Esophagus squamous epithelium (tissue), 5 donors: ENCODE measurements around the gene ALS2. TPM values are rescaled to one million over a fixed set of nuclear protein-coding genes. Genes with fewer than 3 reads are reported as not detected.

ENCODE experiments used
- DNase-seq: peaks from one replicate; lab custom pipeline; 2025; lab: John Stamatoyannopoulos, UW
- H3K27ac ChIP-seq, 4 donors: fragments of 200-600 bp; sonication (generic); one replicate each; pipeline ENCODE4 v1.5.1; 2016 to 2019; ENCODE audit warnings: mild to moderate bottlenecking in 1 of 4
- H3K27me3 ChIP-seq, 4 donors: fragments of 200-600 bp; sonication (generic); 1 replicate in 3 of 4; 2 replicates in 1 of 4; pipeline versions ENCODE4 v1.5.1 to v1.6.0; 2017 to 2021; ENCODE audit warnings: antibody characterized with exemption in 1 of 4
- H3K36me3 ChIP-seq, 3 donors: fragments of 200-600 bp; sonication (generic); one replicate each; pipeline ENCODE4 v1.5.1; 2016 to 2019
- H3K4me1 ChIP-seq, 3 donors: fragments of 200-600 bp; sonication (generic); one replicate each; pipeline ENCODE4 v1.5.1; 2017 to 2019
- H3K4me3 ChIP-seq, 4 donors: fragments of 200-600 bp; sonication (generic); 1 replicate in 3 of 4; 2 replicates in 1 of 4; pipeline ENCODE4 v1.5.1; 2016 to 2019; ENCODE audit warnings: mild to moderate bottlenecking in 2 of 4, moderate library complexity in 1 of 4
- H3K9me3 ChIP-seq, 3 donors: fragments of 200-600 bp; sonication (generic); one replicate each; pipeline ENCODE4 v1.5.1; 2016 to 2019
- POLR2A ChIP-seq, 4 donors: fragments of 450-650 bp; IDR thresholded peaks; one replicate each; pipeline ENCODE4 v1.6.1; 2017; ENCODE audit warnings: antibody characterized with exemption in 4 of 4, mild to moderate bottlenecking in 4 of 4, moderate library complexity in 3 of 4
- WGBS, 2 donors: methylation state at CpG; one replicate each; pipeline ENCODE4 v1.1.5; 2018; 5-methylcytosine and 5-hydroxymethylcytosine counted together
- intact Hi-C: fragments of 100-400 bp; cut with DNase I; formaldehyde crosslinking; loops from one replicate; pipeline ENCODE4 v1.15.0; 2022
- total RNA-seq, 4 donors: library from RNA; depleted of rRNA; stranded (reverse); fragments of >200 nt; gene quantifications; one replicate each; pipeline ENCODE4 v1.1.0, GENCODE V29; 2016
- TF ChIP-seq, protein P1 (sequence below), 6 experiments: fragments of 450-650 bp in 4 of 6; fragments of 200-600 bp in 2 of 6; sonication (generic) in 2 of 6; IDR thresholded peaks; one replicate each; pipeline ENCODE4 v1.5.1; 2016 to 2019; ENCODE audit warnings: antibody characterized with exemption in 6 of 6, mild to moderate bottlenecking in 4 of 6, moderate library complexity in 4 of 6
- donor health status: DM: yes; HTN: yes; CAD: no.

The ALS2 gene
- total RNA-seq, 4 donors from 2014 or later, result 7.0 to 15.1 (median 8.5) TPM

DNA sequence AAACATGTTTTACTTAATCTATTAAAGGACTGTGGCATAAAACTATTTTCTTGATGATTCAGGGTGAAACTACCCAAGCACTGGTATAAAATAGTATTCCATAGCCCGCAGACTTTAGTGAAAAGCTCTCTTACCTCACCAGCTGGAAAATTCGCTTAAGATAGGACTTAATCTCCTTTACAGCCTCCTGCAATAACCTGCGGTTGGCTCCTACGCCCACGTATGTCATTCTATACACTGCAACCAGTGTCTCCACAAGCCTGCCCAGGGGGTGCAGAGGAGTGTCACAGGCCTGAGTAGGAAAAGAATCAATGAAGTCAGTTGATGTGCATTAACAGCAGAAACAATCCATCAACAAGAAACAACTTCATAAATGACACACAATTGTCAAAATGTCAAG is 71.0 kb downstream of the ALS2 start:
- Histone ChIP-seq H3K4me1 (no peaks in the 10 kb centered on the region), H3K9me3 (no peaks in the 10 kb centered on the region), H3K36me3 (peaks cover 5 to 95% (median 6%) of the 10 kb centered on the region in 3 donors), H3K4me3 (no peak overlapping the region), H3K27me3 (no peaks in the 10 kb centered on the region), H3K27ac (no peak overlapping the region)
- no peak for TF ChIP-seq POLR2A (IDR thresholded peaks at IDR 0.05)
- TF ChIP-seq, protein P1, sequence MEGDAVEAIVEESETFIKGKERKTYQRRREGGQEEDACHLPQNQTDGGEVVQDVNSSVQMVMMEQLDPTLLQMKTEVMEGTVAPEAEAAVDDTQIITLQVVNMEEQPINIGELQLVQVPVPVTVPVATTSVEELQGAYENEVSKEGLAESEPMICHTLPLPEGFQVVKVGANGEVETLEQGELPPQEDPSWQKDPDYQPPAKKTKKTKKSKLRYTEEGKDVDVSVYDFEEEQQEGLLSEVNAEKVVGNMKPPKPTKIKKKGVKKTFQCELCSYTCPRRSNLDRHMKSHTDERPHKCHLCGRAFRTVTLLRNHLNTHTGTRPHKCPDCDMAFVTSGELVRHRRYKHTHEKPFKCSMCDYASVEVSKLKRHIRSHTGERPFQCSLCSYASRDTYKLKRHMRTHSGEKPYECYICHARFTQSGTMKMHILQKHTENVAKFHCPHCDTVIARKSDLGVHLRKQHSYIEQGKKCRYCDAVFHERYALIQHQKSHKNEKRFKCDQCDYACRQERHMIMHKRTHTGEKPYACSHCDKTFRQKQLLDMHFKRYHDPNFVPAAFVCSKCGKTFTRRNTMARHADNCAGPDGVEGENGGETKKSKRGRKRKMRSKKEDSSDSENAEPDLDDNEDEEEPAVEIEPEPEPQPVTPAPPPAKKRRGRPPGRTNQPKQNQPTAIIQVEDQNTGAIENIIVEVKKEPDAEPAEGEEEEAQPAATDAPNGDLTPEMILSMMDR (IDR thresholded peaks at IDR 0.05), result no peak
- intact Hi-C loops, result no loop called here
- 81 to 89% methylated on average over 5 of the region's 5 CpGs for WGBS, 2 donors
- DNase-seq, result no peak

DNA sequence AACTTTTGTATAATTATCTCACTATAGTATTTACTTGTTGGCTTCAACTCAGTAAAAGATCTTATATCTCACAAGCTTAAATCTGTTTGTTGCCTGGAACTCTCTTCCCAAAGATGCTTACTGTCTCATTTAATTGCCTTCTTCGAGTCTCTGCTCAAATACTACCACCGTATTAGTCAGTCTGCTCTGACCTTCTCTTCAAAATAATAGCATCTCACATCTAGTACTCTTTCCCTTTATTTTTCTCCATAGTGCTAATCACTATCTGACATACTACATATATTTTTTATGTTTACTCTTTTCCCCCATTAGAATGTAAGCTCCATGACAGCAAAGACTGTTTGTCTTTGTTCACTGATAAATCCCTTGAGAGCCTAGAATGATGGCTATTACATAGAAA is 71.7 kb downstream of the ALS2 start:
- 51 to 67% methylated on average over 2 of the region's 2 CpGs for WGBS, 2 donors
- intact Hi-C loops, result no loop called here
- no peaks in the 10 kb centered on the region for H3K4me1 ChIP-seq
- TF ChIP-seq, protein P1 (IDR thresholded peaks at IDR 0.05), result no peak
- no peak for TF ChIP-seq POLR2A (IDR thresholded peaks at IDR 0.05)
- no peak overlapping the region for H3K4me3 ChIP-seq
- peaks cover 5 to 95% (median 8%) of the 10 kb centered on the region in 3 donors for H3K36me3 ChIP-seq
- H3K27me3 ChIP-seq, result no peaks in the 10 kb centered on the region
- no peak for DNase-seq
- no peak overlapping the region for H3K27ac ChIP-seq
- H3K9me3 ChIP-seq, result no peaks in the 10 kb centered on the region

DNA sequence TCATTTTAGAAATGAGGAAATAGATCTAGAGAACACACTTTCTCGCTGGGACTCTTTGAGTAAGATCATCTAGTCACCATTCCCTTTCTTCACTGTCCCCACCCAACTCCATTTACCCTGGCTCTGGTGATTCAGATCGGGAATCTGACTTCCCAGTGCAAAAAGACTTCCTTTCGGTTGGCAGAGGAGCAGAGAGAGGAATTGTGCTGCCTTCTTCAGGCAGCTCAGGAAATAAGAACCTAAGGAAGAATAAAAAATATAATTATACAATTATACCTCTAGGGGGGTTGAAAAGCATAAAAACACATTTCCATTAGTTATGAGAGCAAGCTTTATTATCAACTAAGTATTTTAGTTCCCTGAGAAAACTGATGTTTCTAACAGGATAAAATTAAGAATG is 73.0 kb downstream of the ALS2 start:
- no peak overlapping the region for H3K4me3 ChIP-seq
- no peaks in the 10 kb centered on the region for H3K27me3 ChIP-seq
- no peaks in the 10 kb centered on the region for H3K9me3 ChIP-seq
- no peak for DNase-seq
- H3K27ac ChIP-seq, result no peak overlapping the region
- H3K36me3 ChIP-seq, result peaks cover 5 to 98% (median 10%) of the 10 kb centered on the region in 3 donors
- no peaks in the 10 kb centered on the region for H3K4me1 ChIP-seq
- intact Hi-C loops, result no loop called here
- TF ChIP-seq, protein P1 (IDR thresholded peaks at IDR 0.05), result no peak
- TF ChIP-seq POLR2A (IDR thresholded peaks at IDR 0.05), result no peak
- WGBS, 2 donors, result 71 to 75% methylated on average over 3 of the region's 3 CpGs

DNA sequence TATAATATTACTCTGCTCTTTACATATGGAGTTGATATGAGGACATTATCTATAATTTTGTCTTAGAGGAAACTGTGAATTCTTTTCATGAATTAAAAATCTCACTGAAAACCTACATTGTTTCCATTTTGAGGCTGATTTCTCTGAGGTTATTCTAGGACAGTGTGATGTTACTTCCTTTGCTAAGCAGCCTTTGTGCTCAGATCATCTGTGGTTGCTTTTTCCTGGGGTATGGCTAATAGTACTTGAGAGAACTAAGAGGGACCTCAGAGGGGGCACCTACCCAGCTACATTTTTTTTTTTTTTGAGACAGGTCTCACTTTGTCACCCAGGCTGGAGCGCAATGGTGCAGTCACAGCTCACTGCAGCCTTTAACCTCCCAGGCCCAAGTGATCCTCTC is 73.6 kb downstream of the ALS2 start:
- Histone ChIP-seq H3K4me3 (no peak overlapping the region), H3K36me3 (peaks cover 5 to 98% (median 12%) of the 10 kb centered on the region in 3 donors), H3K27me3 (no peaks in the 10 kb centered on the region), H3K4me1 (no peaks in the 10 kb centered on the region), H3K27ac (no peak overlapping the region), H3K9me3 (no peaks in the 10 kb centered on the region)
- intact Hi-C loops, result no loop called here
- WGBS, 2 donors, result 92 to 100% methylated on average over 1 of the region's 1 CpG
- no peak for DNase-seq
- TF ChIP-seq, protein P1 (IDR thresholded peaks at IDR 0.05), result no peak

DNA sequence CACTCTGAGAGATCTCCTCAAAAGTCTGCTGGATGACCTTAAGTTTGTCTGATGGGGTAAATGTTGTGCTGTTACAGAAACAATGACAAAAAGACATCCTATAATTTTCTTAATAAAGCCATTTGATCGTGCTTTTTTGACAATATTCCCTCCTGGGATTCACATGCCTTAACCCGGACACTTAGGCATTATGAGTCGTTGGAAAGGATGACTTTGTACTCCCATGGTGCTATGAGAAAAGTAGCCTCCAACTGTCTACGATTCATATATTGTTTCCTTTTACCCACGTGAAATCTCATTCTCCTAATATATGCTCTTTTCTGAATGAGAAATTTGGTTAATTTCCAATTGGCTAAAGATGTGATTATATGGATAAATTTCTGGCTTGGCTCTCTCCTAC is 76.2 kb downstream of the ALS2 start:
- no peak for TF ChIP-seq POLR2A (IDR thresholded peaks at IDR 0.05)
- TF ChIP-seq, protein P1 (IDR thresholded peaks at IDR 0.05), result no peak
- H3K27ac ChIP-seq, result no peak overlapping the region
- no peak for DNase-seq
- WGBS, 2 donors, result 81 to 87% methylated on average over 5 of the region's 5 CpGs
- H3K36me3 ChIP-seq, result peaks cover 5 to 96% (median 15%) of the 10 kb centered on the region in 3 donors
- no peaks in the 10 kb centered on the region for H3K4me1 ChIP-seq
- H3K4me3 ChIP-seq, result no peak overlapping the region
- intact Hi-C loops, result no loop called here
- H3K27me3 ChIP-seq, result no peaks in the 10 kb centered on the region
- H3K9me3 ChIP-seq, result no peaks in the 10 kb centered on the region
